ENCODE measurements around the gene GRIK5.
A peak's percentile ranks its signal among the peaks of the same experiment; 100 is the strongest.

The GRIK5 gene

DNA sequence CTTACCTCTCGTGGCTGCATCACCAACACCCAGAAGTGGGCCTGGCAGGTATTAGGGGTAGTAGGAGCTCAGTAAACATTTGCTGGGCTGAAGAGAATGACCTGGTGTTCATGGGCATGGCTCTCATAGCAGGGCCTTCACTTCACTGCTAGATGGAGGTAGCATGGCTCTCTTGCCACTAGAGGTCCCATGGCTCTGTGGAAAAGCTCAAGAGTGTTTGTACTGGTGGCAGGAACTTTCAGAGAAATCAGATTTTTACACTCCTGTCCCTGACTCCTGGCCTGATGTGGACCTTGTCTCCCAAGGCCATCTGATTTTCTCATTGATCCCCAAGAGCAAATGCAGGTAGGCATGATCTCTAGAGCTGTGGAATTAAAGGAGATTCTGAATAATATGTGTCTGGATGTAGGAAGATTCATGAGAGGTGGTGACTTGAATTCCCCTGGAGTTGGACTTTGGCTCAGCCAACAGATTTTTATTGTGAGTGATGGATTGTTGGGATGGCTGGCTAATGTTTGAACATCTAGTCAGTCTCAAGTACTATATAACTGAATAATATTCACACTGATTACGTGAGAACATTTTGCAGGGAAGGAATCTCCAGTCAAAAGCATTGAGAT is 11.7 kb upstream of the GRIK5 start:
- H3K9ac ChIP-seq (ENCODE audit: low read length), result no peak overlapping the region

DNA sequence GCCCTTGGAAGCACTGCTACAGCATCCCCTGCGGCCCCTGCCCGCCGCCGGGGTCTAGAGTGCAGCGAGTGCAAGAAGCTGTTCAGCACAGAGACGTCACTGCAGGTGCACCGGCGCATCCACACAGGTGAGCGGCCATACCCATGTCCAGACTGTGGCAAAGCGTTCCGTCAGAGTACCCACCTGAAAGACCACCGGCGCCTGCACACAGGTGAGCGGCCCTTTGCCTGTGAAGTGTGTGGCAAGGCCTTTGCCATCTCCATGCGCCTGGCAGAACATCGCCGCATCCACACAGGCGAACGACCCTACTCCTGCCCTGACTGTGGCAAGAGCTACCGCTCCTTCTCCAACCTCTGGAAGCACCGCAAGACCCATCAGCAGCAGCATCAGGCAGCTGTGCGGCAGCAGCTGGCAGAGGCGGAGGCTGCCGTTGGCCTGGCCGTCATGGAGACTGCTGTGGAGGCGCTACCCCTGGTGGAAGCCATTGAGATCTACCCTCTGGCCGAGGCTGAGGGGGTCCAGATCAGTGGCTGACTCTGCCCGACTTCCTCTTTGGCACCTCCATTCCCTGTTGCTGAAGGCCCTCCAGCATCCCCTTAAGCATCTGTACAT is 10.9 kb upstream of the GRIK5 start:
- no peaks in the 10 kb centered on the region for H3K27me3 ChIP-seq (ENCODE audit: insufficient read depth, low read length)
- TF ChIP-seq, protein P1, sequence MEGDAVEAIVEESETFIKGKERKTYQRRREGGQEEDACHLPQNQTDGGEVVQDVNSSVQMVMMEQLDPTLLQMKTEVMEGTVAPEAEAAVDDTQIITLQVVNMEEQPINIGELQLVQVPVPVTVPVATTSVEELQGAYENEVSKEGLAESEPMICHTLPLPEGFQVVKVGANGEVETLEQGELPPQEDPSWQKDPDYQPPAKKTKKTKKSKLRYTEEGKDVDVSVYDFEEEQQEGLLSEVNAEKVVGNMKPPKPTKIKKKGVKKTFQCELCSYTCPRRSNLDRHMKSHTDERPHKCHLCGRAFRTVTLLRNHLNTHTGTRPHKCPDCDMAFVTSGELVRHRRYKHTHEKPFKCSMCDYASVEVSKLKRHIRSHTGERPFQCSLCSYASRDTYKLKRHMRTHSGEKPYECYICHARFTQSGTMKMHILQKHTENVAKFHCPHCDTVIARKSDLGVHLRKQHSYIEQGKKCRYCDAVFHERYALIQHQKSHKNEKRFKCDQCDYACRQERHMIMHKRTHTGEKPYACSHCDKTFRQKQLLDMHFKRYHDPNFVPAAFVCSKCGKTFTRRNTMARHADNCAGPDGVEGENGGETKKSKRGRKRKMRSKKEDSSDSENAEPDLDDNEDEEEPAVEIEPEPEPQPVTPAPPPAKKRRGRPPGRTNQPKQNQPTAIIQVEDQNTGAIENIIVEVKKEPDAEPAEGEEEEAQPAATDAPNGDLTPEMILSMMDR (IDR thresholded peaks at IDR 0.05; ENCODE audit: low read length), result no peak
- TF ChIP-seq EZH2 (IDR thresholded peaks at IDR 0.05; ENCODE audit: borderline replicate concordance, low read length), result no peak
- H3K36me3 ChIP-seq (ENCODE audit: insufficient read depth, low read length), result peaks cover 46% of the 10 kb centered on the region
- no peak overlapping the region for H3K27ac ChIP-seq (ENCODE audit: low read depth, low read length, poor library complexity, severe bottlenecking)
- no peak overlapping the region for H3K9ac ChIP-seq (ENCODE audit: low read length)
- H3K9me3 ChIP-seq (ENCODE audit: low read length), result no peaks in the 10 kb centered on the region
- no peaks in the 10 kb centered on the region for H3F3A ChIP-seq (ENCODE audit: insufficient read depth, low read length)
- peaks cover 21% of the 10 kb centered on the region for H3K79me2 ChIP-seq (ENCODE audit: insufficient read depth, low read length)
- no peak overlapping the region for H3K4me2 ChIP-seq (ENCODE audit: low read length)
- no peak overlapping the region for H3K4me3 ChIP-seq (ENCODE audit: low read depth, low read length, poor library complexity, severe bottlenecking)
- peaks cover 14% of the 10 kb centered on the region for H3K4me1 ChIP-seq (ENCODE audit: insufficient read depth, low read length, severe bottlenecking)
- no peaks in the 10 kb centered on the region for H4K20me1 ChIP-seq (ENCODE audit: insufficient read depth, low read length)
- no peaks in the 10 kb centered on the region for H3K9me2 ChIP-seq (ENCODE audit: low read depth, low read length)
- H2AFZ ChIP-seq (ENCODE audit: low read length), result no peak overlapping the region

More for the DNA sequence above, 11.7 kb upstream of the GRIK5 start:
- TF ChIP-seq, protein P1 (IDR thresholded peaks at IDR 0.05; ENCODE audit: low read length), result peak; percentile 61
- TF ChIP-seq EZH2 (IDR thresholded peaks at IDR 0.05; ENCODE audit: borderline replicate concordance, low read length), result no peak
- Histone ChIP-seq H2AFZ (ENCODE audit: low read length) (no peak overlapping the region), H3K9me3 (ENCODE audit: low read length) (no peaks in the 10 kb centered on the region), H3F3A (ENCODE audit: insufficient read depth, low read length) (no peaks in the 10 kb centered on the region), H4K20me1 (ENCODE audit: insufficient read depth, low read length) (no peaks in the 10 kb centered on the region), H3K79me2 (ENCODE audit: insufficient read depth, low read length) (peaks cover 16% of the 10 kb centered on the region), H3K4me1 (ENCODE audit: insufficient read depth, low read length, severe bottlenecking) (peaks cover 17% of the 10 kb centered on the region), H3K4me3 (ENCODE audit: low read depth, low read length, poor library complexity, severe bottlenecking) (no peak overlapping the region), H3K27ac (ENCODE audit: low read depth, low read length, poor library complexity, severe bottlenecking) (no peak overlapping the region), H3K27me3 (ENCODE audit: insufficient read depth, low read length) (no peaks in the 10 kb centered on the region), H3K36me3 (ENCODE audit: insufficient read depth, low read length) (peaks cover 46% of the 10 kb centered on the region), H3K9me2 (ENCODE audit: low read depth, low read length) (no peaks in the 10 kb centered on the region), H3K4me2 (ENCODE audit: low read length) (no peak overlapping the region)

DNA sequence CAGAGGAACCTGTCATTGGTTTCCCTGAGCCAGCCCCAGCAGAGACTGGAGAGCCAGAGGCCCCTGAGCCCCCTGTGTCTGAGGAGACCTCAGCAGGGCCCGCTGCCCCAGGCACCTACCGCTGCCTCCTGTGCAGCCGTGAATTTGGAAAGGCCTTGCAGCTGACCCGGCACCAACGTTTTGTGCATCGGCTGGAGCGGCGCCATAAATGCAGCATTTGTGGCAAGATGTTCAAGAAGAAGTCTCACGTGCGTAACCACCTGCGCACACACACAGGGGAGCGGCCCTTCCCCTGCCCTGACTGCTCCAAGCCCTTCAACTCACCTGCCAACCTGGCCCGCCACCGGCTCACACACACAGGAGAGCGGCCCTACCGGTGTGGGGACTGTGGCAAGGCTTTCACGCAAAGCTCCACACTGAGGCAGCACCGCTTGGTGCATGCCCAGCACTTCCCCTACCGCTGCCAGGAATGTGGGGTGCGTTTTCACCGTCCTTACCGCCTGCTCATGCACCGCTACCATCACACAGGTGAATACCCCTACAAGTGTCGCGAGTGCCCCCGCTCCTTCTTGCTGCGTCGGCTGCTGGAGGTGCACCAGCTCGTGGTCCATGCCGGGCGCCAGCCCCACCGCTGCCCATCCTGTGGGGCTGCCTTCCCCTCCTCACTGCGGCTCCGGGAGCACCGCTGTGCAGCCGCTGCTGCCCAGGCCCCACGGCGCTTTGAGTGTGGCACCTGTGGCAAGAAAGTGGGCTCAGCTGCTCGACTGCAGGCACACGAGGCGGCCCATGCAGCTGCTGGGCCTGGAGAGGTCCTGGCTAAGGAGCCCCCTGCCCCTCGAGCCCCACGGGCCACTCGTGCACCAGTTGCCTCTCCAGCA is 10.1 kb upstream of the GRIK5 start:
- H3K79me2 ChIP-seq (ENCODE audit: insufficient read depth, low read length), result peaks cover 21% of the 10 kb centered on the region
- H3K9me2 ChIP-seq (ENCODE audit: low read depth, low read length), result no peaks in the 10 kb centered on the region
- no peak overlapping the region for H3K9ac ChIP-seq (ENCODE audit: low read length)
- no peaks in the 10 kb centered on the region for H3K9me3 ChIP-seq (ENCODE audit: low read length)
- no peaks in the 10 kb centered on the region for H4K20me1 ChIP-seq (ENCODE audit: insufficient read depth, low read length)
- H3K4me3 ChIP-seq (ENCODE audit: low read depth, low read length, poor library complexity, severe bottlenecking), result no peak overlapping the region
- H3K27ac ChIP-seq (ENCODE audit: low read depth, low read length, poor library complexity, severe bottlenecking), result no peak overlapping the region
- H3K4me1 ChIP-seq (ENCODE audit: insufficient read depth, low read length, severe bottlenecking), result peaks cover 16% of the 10 kb centered on the region
- no peaks in the 10 kb centered on the region for H3F3A ChIP-seq (ENCODE audit: insufficient read depth, low read length)
- no peak overlapping the region for H2AFZ ChIP-seq (ENCODE audit: low read length)
- peaks cover 46% of the 10 kb centered on the region for H3K36me3 ChIP-seq (ENCODE audit: insufficient read depth, low read length)
- no peaks in the 10 kb centered on the region for H3K27me3 ChIP-seq (ENCODE audit: insufficient read depth, low read length)
- no peak for TF ChIP-seq EZH2 (IDR thresholded peaks at IDR 0.05; ENCODE audit: borderline replicate concordance, low read length)
- TF ChIP-seq, protein P1 (IDR thresholded peaks at IDR 0.05; ENCODE audit: low read length), result no peak
- H3K4me2 ChIP-seq (ENCODE audit: low read length), result no peak overlapping the region

All from OCI-LY1 (cell line).